Glutamatergic neuron (in vitro differentiated cells): ENCODE results near the gene ZNF860. TPM values are rescaled to one million over a fixed set of nuclear protein-coding genes. Genes with fewer than 3 reads are reported as not detected.

Source experiments
- DNase-seq: peaks from one replicate; pipeline ENCODE4 v3.0.0; 2022
- H3K27ac Mint-ChIP-seq: one replicate; pipeline ENCODE4 v1.8.0; 2020; ENCODE audit warnings: mild to moderate bottlenecking, mixed read lengths, inconsistent platforms; ENCODE audit not compliant: unreplicated experiment
- H3K27me3 Mint-ChIP-seq: one replicate; pipeline ENCODE4 v1.8.0; 2020; ENCODE audit warnings: mild to moderate bottlenecking, moderate library complexity, mixed read lengths, inconsistent platforms; ENCODE audit not compliant: unreplicated experiment
- H3K36me3 Mint-ChIP-seq: one replicate; pipeline ENCODE4 v1.8.0; 2020; ENCODE audit warnings: mild to moderate bottlenecking, mixed read lengths, inconsistent platforms; ENCODE audit not compliant: unreplicated experiment
- H3K4me1 Mint-ChIP-seq: one replicate; pipeline ENCODE4 v1.8.0; 2020; ENCODE audit warnings: mild to moderate bottlenecking, low read depth, mixed read lengths, inconsistent platforms; ENCODE audit not compliant: unreplicated experiment
- H3K4me3 Mint-ChIP-seq: one replicate; pipeline ENCODE4 v1.8.0; 2020; ENCODE audit warnings: mild to moderate bottlenecking, mixed read lengths, inconsistent platforms; ENCODE audit not compliant: unreplicated experiment
- H3K9me3 Mint-ChIP-seq: one replicate; pipeline ENCODE4 v1.8.0; 2020; ENCODE audit warnings: mild to moderate bottlenecking, moderate library complexity, mixed read lengths, inconsistent platforms; ENCODE audit not compliant: unreplicated experiment
- total RNA-seq: library from RNA; stranded (reverse); fragmentation: NEBNext Ultra II Directional; extraction: Animal tissue kit (Norgen Biotek cat#: 25700); gene quantifications from one replicate; pipeline ENCODE4 v1.2.1, GENCODE V29; 2021; ENCODE audit not compliant: unreplicated experiment
- TF ChIP-seq, protein P1 (sequence below): fragments of 200-600 bp; sonication (generic); IDR thresholded peaks from one replicate; pipeline ENCODE4 v1.5.0; 2021; ENCODE audit not compliant: partially characterized antibody, unreplicated experiment

ZNF860 gene
- total RNA-seq, 1 donor from 2014 or later: not detected

DNA sequence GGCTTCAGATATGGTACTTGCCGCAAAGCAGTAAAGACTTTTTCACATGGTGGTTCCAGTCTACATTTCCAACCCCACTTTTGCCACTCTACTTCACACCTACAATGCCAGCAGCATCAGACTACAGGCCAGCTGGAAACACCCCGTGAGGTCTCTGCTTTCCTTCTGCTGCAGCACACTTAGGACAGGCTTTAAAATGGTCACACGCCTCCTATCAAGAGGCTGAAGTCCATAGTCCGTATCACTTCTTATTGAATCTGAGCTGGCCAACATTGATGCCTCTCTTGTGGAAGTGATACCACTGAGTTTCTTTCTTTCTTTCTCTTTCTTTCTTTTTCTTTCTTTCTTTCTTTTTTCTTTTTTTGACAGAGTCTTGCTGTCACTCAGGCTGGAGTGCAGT lies 59.8 kb downstream of the ZNF860 start:
- H3K27me3 Mint-ChIP-seq: no peaks in the 10 kb centered on the region
- DNase-seq: no peak
- no peak overlapping the region for H3K27ac Mint-ChIP-seq
- peaks cover 17% of the 10 kb centered on the region for H3K36me3 Mint-ChIP-seq
- no peaks in the 10 kb centered on the region for H3K4me1 Mint-ChIP-seq
- TF ChIP-seq, protein P1, sequence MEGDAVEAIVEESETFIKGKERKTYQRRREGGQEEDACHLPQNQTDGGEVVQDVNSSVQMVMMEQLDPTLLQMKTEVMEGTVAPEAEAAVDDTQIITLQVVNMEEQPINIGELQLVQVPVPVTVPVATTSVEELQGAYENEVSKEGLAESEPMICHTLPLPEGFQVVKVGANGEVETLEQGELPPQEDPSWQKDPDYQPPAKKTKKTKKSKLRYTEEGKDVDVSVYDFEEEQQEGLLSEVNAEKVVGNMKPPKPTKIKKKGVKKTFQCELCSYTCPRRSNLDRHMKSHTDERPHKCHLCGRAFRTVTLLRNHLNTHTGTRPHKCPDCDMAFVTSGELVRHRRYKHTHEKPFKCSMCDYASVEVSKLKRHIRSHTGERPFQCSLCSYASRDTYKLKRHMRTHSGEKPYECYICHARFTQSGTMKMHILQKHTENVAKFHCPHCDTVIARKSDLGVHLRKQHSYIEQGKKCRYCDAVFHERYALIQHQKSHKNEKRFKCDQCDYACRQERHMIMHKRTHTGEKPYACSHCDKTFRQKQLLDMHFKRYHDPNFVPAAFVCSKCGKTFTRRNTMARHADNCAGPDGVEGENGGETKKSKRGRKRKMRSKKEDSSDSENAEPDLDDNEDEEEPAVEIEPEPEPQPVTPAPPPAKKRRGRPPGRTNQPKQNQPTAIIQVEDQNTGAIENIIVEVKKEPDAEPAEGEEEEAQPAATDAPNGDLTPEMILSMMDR: no peak
- H3K4me3 Mint-ChIP-seq: no peak overlapping the region
- no peaks in the 10 kb centered on the region for H3K9me3 Mint-ChIP-seq

Other genes starting within 250 kb of the ZNF860 start
- 3.8 TPM for gene OSBPL10, start 488 bp upstream of the ZNF860 start, total RNA-seq
- gene GPD1L, start 124.9 kb downstream of the ZNF860 start, total RNA-seq: 9.1 TPM